ENCODE data around the gene GCSAM.

- TF ChIP-seq CTCF (IDR thresholded peaks at IDR 0.05) (no peak), POLR2A (IDR thresholded peaks at IDR 0.05) (no peak)
Observed at GRCh38 chr3:112111785-112112402, 21.2 kb downstream of the GCSAM start.

Measured in lower leg skin (tissue), 3 donors.